Mesodermal cell (in vitro differentiated cells): ENCODE data around the gene MCRS1. TPM values are rescaled to one million over a fixed set of nuclear protein-coding genes. Genes with fewer than 3 reads are reported as not detected.
"Not testable (repeated sequence)": the region's sequence is repeated elsewhere in the genome, so short reads cannot be mapped to it uniquely, and the experiment has no call there.

Experiments used
- H3K27ac ChIP-seq: 2 replicates; pipeline ENCODE4 v1.7.0; 2013; ENCODE audit warnings: mild to moderate bottlenecking, low read depth, low read length, moderate library complexity; ENCODE audit not compliant: severe bottlenecking
- H3K36me3 ChIP-seq: 2 replicates; pipeline ENCODE4 v1.7.1; 2013; ENCODE audit warnings: mild to moderate bottlenecking, low read length, moderate library complexity; ENCODE audit not compliant: control insufficient read depth, insufficient read depth
- H3K4me1 ChIP-seq: one replicate; pipeline ENCODE4 v1.7.1; 2013; ENCODE audit warnings: mild to moderate bottlenecking, low read length; ENCODE audit not compliant: insufficient read depth, control insufficient read depth, poor library complexity, severe bottlenecking
- H3K4me3 ChIP-seq: 2 replicates; pipeline ENCODE4 v1.7.0; 2013; ENCODE audit warnings: low read length, control low read depth, mild to moderate bottlenecking; ENCODE audit not compliant: insufficient read depth, poor library complexity, severe bottlenecking; ENCODE audit errors: extremely low read depth
- H3K9me3 ChIP-seq: 2 replicates; pipeline ENCODE4 v1.7.1; 2013; ENCODE audit warnings: mild to moderate bottlenecking, low read length, moderate library complexity; ENCODE audit not compliant: control insufficient read depth
- WGBS, 2 experiments: methylation state at CpG; one replicate each; pipeline ENCODE4 v1.1.5; 2013; ENCODE audit warnings: missing lambda C conversion rate in 2 of 2; ENCODE audit not compliant: insufficient coverage in 2 of 2; 5-methylcytosine and 5-hydroxymethylcytosine counted together
- polyA plus RNA-seq, 2 experiments: library from polyadenylated mRNA; stranded (reverse); fragments of 50-300 nt; gene quantifications; one replicate each; pipeline ENCODE4 v1.2.3, GENCODE V29; 2013

Gene MCRS1
- 55.6 TPM for polyA plus RNA-seq (2013, experiment 1 of 2)
- 48.8 TPM for polyA plus RNA-seq (2013, experiment 2 of 2)

- Histone ChIP-seq H3K4me3 (peak within 1 kb of the TSS; percentile 92), H3K36me3 (peaks cover 53% of the 10 kb centered on the region), H3K27ac (peak within 1 kb of the TSS; percentile 85), H3K9me3 (no peaks in the 10 kb centered on the region), H3K4me1 (peaks cover 12% of the 10 kb centered on the region)
- 0 to 1% methylated on average over 38 to 50 of the region's 54 CpGs for WGBS, 2 experiments
Measured at GRCh38 chr12:49567611-49568441, at the start of gene MCRS1. TSS of gene MCRS1 (minus strand) at chr12:49568142. CDS start at chr12:49566731, 1,411 bp downstream.

GRCh38 chr12:49616533-49617219 lies 48.7 kb upstream of the MCRS1 start:
- Histone ChIP-seq H3K9me3 (peaks cover 7% of the 10 kb centered on the region), H3K4me1 (peaks cover 2% of the 10 kb centered on the region), H3K4me3 (no peak overlapping the region), H3K36me3 (no peaks in the 10 kb centered on the region), H3K27ac (no peak overlapping the region)
- WGBS, 2 experiments, result 58 to 73% methylated on average over 2 to 4 of the region's 5 CpGs

- Histone ChIP-seq H3K36me3 (no peaks in the 10 kb centered on the region), H3K4me3 (no peak overlapping the region), H3K9me3 (peaks cover 7% of the 10 kb centered on the region), H3K4me1 (no peaks in the 10 kb centered on the region), H3K27ac (no peak overlapping the region)
- 100% methylated on average over 1 of the region's 7 CpGs for WGBS, 2 experiments
Measured at GRCh38 chr12:49615725-49616124, 47.8 kb upstream of the MCRS1 start.

GRCh38 chr12:49612210-49612609 lies 44.3 kb upstream of the MCRS1 start:
- H3K4me3 ChIP-seq, result no peak overlapping the region
- H3K4me1 ChIP-seq, result no peaks in the 10 kb centered on the region
- no peaks in the 10 kb centered on the region for H3K36me3 ChIP-seq
- H3K27ac ChIP-seq, result no peak overlapping the region
- peaks cover 7% of the 10 kb centered on the region for H3K9me3 ChIP-seq

GRCh38 chr12:49610785-49611184 lies 42.8 kb upstream of the MCRS1 start:
- not testable (repeated sequence) for H3K27ac ChIP-seq, H3K4me1 ChIP-seq, H3K36me3 ChIP-seq, H3K9me3 ChIP-seq, H3K4me3 ChIP-seq
- WGBS, 2 experiments, result 82 to 100% methylated on average over 4 of the region's 4 CpGs

GRCh38 chr12:49609875-49610154 lies 41.9 kb upstream of the MCRS1 start:
- H3K4me3 ChIP-seq, result no peak overlapping the region
- no peaks in the 10 kb centered on the region for H3K36me3 ChIP-seq
- H3K4me1 ChIP-seq, result no peaks in the 10 kb centered on the region
- H3K27ac ChIP-seq, result no peak overlapping the region
- no CpG with 5 or more reads among the region's 1 CpG for WGBS, 2 experiments
- H3K9me3 ChIP-seq, result no peaks in the 10 kb centered on the region

- no peak overlapping the region for H3K27ac ChIP-seq
- WGBS, 2 experiments, result 92 to 100% methylated on average over 2 of the region's 2 CpGs
- no peaks in the 10 kb centered on the region for H3K9me3 ChIP-seq
- H3K36me3 ChIP-seq, result no peaks in the 10 kb centered on the region
- H3K4me3 ChIP-seq, result no peak overlapping the region
- no peaks in the 10 kb centered on the region for H3K4me1 ChIP-seq
Measured at GRCh38 chr12:49609059-49609874, 41.3 kb upstream of the MCRS1 start.

- H3K4me3 ChIP-seq, H3K4me1 ChIP-seq, H3K27ac ChIP-seq, H3K9me3 ChIP-seq, H3K36me3 ChIP-seq: not testable (repeated sequence)
- WGBS, 2 experiments, result 96% methylated on average over 3 of the region's 4 CpGs; no CpG with 5 or more reads in 1 of the 2 experiments
Measured at GRCh38 chr12:49605539-49605938, 37.6 kb upstream of the MCRS1 start, which contains the start of gene FAM186B. TSS of gene FAM186B (minus strand) at chr12:49605639. CDS start at chr12:49605477, 162 bp downstream.

GRCh38 chr12:49604856-49605255 lies 36.9 kb upstream of the MCRS1 start:
- H3K27ac ChIP-seq, result no peak overlapping the region
- WGBS, 2 experiments, result 57% methylated on average over 3 of the region's 5 CpGs; no CpG with 5 or more reads in 1 of the 2 experiments
- peaks cover 1% of the 10 kb centered on the region for H3K36me3 ChIP-seq
- no peaks in the 10 kb centered on the region for H3K9me3 ChIP-seq
- H3K4me3 ChIP-seq, result no peak overlapping the region
- H3K4me1 ChIP-seq, result no peaks in the 10 kb centered on the region

- Histone ChIP-seq H3K9me3 (no peaks in the 10 kb centered on the region), H3K27ac (no peak overlapping the region), H3K36me3 (peaks cover 2% of the 10 kb centered on the region), H3K4me1 (no peaks in the 10 kb centered on the region), H3K4me3 (no peak overlapping the region)
- 90% methylated on average over 1 of the region's 1 CpG; no CpG with 5 or more reads in 1 of the 2 experiments for WGBS, 2 experiments
Measured at GRCh38 chr12:49603721-49604120, 35.8 kb upstream of the MCRS1 start.
